Hepatocyte (in vitro differentiated cells): Measurements from ENCODE around the gene RABGAP1L.

Experiments used
- CTCF ChIP-seq: fragments of 200-600 bp; sonication (generic); IDR thresholded peaks from 2 replicates; pipeline ENCODE4 v1.5.1; 2016; ENCODE audit warnings: antibody characterized with exemption, mild to moderate bottlenecking; ENCODE audit not compliant: poor library complexity
- EZH2 ChIP-seq: fragments of 200-600 bp; sonication (generic); IDR thresholded peaks from 2 replicates; pipeline ENCODE4 v1.6.1; 2016; ENCODE audit warnings: antibody characterized with exemption, mild to moderate bottlenecking, borderline replicate concordance

DNA sequence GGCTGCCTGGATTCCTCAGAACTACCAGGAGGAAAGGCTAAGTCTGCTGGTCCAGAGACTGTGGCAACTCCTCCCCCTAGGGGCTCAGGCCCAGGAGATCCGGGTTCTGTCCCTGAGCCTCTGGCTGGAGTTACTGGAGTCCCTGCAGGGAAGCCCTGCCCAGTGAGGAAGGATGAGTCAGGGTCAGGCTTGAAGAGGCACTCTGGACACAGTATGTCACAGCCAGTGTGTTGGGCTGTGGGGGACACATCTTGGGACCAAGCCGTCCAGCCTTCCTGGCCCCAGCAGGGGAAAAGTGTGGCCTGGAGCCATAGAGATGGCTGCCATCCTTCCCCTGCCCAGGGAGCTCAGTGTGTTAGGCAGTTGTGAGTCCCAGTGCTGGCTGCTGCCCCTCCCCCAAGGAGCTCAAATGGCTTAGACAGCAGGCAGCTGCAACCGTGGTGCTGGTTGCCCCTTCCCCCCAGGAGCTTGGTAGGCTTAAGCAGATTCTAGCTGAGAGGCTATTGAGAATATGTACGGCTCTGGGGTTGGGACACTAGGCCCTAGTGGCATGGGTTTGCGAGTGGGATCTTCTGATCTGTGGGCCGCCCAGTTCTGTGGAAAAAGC lies 28.2 kb upstream of the RABGAP1L start:
- TF ChIP-seq EZH2 (no peak), CTCF (no peak)
